ENCODE measurements around the gene PPP1R9A.

Gene PPP1R9A

DNA sequence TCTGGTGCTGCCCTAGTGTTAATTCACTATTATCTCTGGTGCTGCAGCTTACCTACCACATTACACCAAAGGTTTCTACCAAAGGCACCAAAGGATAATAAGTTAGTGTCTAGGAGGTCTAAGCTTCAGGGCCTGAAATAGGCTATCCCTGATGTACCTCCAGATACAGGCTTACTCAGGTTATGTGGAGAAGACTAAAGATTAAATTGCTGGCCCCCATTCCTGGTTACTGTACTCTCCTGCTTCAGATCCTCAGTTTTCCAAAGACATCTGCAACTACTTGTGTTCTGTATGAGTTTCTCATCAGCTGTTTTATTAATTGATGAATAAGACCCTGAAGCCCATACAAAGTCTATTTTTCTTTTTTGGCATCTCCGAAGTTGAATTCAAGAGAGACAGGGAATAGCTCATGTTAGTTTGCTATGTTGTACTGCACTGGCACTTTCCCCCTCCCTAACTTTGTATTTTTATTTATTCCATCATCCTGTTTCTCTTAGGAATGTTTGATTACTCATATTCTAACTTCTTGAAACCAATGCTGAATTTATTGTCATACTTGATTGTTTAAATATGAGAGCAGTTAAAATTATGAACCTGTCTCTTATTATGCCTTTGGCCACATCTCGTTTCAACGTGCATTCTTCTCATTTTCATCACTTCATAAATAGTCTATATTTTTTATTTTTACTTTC lies 331.0 kb downstream of the PPP1R9A start:
- no peak for DNase-seq (ENCODE audit: extremely low spot score)
- ChIA-PET CTCF (interaction anchor here (0.7 kb wide), 1 partner anchor 1349 kb away, joined by 3 read pairs; no protein-coding TSS in a partner anchor), POLR2A (no interaction called here)
- TF ChIP-seq ARNT (IDR thresholded peaks at IDR 0.05) (no peak), TARDBP (IDR thresholded peaks at IDR 0.05) (no peak), NFRKB (IDR thresholded peaks at IDR 0.05) (no peak), BHLHE40 (IDR thresholded peaks at IDR 0.05; ENCODE audit: borderline replicate concordance) (no peak), FOXM1 (IDR thresholded peaks at IDR 0.05; ENCODE audit: borderline replicate concordance) (no peak), SP1 (IDR thresholded peaks at IDR 0.05) (no peak), L3MBTL2 (conservative IDR thresholded peaks at IDR 0.05) (no peak), FOXK2 (IDR thresholded peaks at IDR 0.05) (no peak), FOXA1 (IDR thresholded peaks at IDR 0.05) (no peak), CTBP1 (IDR thresholded peaks at IDR 0.05; ENCODE audit: borderline replicate concordance) (no peak), ELF4 (IDR thresholded peaks at IDR 0.05) (no peak), LEF1 (IDR thresholded peaks at IDR 0.05; ENCODE audit: borderline replicate concordance) (no peak), SUZ12 (IDR thresholded peaks at IDR 0.05) (no peak), HDGF (IDR thresholded peaks at IDR 0.05; ENCODE audit: borderline replicate concordance) (no peak), ZNF384 (IDR thresholded peaks at IDR 0.05) (no peak)
- TF ChIP-seq, protein P1, sequence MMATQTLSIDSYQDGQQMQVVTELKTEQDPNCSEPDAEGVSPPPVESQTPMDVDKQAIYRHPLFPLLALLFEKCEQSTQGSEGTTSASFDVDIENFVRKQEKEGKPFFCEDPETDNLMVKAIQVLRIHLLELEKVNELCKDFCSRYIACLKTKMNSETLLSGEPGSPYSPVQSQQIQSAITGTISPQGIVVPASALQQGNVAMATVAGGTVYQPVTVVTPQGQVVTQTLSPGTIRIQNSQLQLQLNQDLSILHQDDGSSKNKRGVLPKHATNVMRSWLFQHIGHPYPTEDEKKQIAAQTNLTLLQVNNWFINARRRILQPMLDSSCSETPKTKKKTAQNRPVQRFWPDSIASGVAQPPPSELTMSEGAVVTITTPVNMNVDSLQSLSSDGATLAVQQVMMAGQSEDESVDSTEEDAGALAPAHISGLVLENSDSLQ (IDR thresholded peaks at IDR 0.05): no peak

DNA sequence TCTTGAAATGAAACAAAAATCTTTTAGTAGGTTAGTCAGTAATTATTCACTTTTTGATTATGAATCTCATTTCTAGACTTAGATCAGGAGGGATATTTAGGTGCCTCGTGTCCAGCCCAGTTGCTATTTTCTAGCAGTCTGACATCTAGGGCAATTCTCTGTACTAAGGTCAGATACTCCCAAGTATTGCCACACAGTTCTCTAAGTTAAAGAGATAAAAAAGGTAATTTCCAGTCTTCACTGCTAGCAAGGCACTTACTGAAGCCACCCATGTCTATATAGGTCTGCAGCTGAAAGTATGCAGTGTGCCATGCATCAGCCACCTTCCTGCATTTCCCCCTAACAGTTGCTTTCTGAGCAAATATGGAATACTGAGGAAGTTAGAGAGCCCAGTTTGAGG lies 333.5 kb downstream of the PPP1R9A start:
- TF ChIP-seq CTBP1 (IDR thresholded peaks at IDR 0.05; ENCODE audit: borderline replicate concordance) (no peak), SUZ12 (IDR thresholded peaks at IDR 0.05) (no peak), SP1 (IDR thresholded peaks at IDR 0.05) (no peak)
- DNase-seq (ENCODE audit: extremely low spot score): no peak
- CTCF ChIA-PET: no interaction called here
- POLR2A ChIA-PET: no interaction called here

DNA sequence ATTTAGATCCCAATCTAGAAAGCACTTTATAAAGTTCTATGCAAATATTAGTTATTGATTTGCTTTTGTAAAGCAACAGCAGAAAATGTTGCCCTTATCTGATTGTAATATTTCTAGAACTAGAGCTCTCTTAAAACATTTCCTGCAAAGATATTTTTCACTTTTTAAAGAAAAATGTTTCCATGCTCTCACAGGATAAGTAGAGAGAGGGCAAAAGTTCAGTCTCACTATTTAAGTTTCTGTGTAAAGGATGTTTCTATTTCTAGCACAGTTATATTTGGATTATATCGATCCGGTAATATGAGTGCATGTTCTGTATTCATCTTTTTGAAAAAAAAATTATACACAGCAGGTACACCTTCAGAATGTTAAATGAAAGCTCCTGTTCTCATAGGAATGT lies 334.9 kb downstream of the PPP1R9A start:
- ChIA-PET POLR2A (interaction anchor here (0.6 kb wide), 1 partner anchor 20 kb away, joined by 3 read pairs; no protein-coding TSS in a partner anchor), CTCF (interaction anchor here (0.7 kb wide), 1 partner anchor 110 kb away, joined by 3 read pairs; no protein-coding TSS in a partner anchor)

DNA sequence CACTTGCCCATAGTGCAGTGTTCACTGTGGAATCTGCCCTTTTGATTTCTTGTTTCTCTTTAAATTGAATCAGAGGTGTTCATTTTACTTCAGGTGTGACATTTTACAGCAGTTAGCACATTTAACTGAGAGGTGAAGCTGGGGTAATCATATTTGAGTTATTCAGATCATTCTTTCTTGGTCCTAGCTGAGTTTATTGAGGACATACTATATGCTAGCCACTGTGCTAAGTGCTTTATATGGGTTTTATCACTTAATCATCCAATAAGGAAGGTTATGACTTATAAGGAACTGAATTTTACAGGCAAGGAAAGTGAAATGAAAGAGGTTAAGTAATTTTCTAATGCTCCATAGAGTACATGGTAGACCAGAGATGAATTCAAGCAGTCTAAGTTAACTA lies 337.2 kb downstream of the PPP1R9A start:
- POLR2A ChIA-PET: no interaction called here
- CTCF ChIA-PET: no interaction called here
- DNase-seq (ENCODE audit: extremely low spot score): no peak
- TF ChIP-seq FOXM1 (IDR thresholded peaks at IDR 0.05; ENCODE audit: borderline replicate concordance) (no peak), HDGF (IDR thresholded peaks at IDR 0.05; ENCODE audit: borderline replicate concordance) (no peak), FOXK2 (IDR thresholded peaks at IDR 0.05) (no peak), LEF1 (IDR thresholded peaks at IDR 0.05; ENCODE audit: borderline replicate concordance) (no peak)

More for the DNA sequence above, 334.9 kb downstream of the PPP1R9A start:
- DNase-seq (ENCODE audit: extremely low spot score): no peak
- no peak for TF ChIP-seq FOXM1 (IDR thresholded peaks at IDR 0.05; ENCODE audit: borderline replicate concordance)
- TF ChIP-seq FOXK2 (IDR thresholded peaks at IDR 0.05): no peak
- TF ChIP-seq, protein P1 (IDR thresholded peaks at IDR 0.05): no peak
- TF ChIP-seq NFRKB (IDR thresholded peaks at IDR 0.05): no peak
- TF ChIP-seq L3MBTL2 (conservative IDR thresholded peaks at IDR 0.05): no peak
- TF ChIP-seq HDGF (IDR thresholded peaks at IDR 0.05; ENCODE audit: borderline replicate concordance): no peak
- no peak for TF ChIP-seq BHLHE40 (IDR thresholded peaks at IDR 0.05; ENCODE audit: borderline replicate concordance)
- TF ChIP-seq SUZ12 (IDR thresholded peaks at IDR 0.05): no peak
- no peak for TF ChIP-seq SP1 (IDR thresholded peaks at IDR 0.05)
- TF ChIP-seq TARDBP (IDR thresholded peaks at IDR 0.05): no peak
- TF ChIP-seq CTBP1 (IDR thresholded peaks at IDR 0.05; ENCODE audit: borderline replicate concordance): no peak
- TF ChIP-seq FOXA1 (IDR thresholded peaks at IDR 0.05): no peak
- TF ChIP-seq ARNT (IDR thresholded peaks at IDR 0.05): no peak
- no peak for TF ChIP-seq LEF1 (IDR thresholded peaks at IDR 0.05; ENCODE audit: borderline replicate concordance)
- no peak for TF ChIP-seq ELF4 (IDR thresholded peaks at IDR 0.05)
- TF ChIP-seq ZNF384 (IDR thresholded peaks at IDR 0.05): no peak

DNA sequence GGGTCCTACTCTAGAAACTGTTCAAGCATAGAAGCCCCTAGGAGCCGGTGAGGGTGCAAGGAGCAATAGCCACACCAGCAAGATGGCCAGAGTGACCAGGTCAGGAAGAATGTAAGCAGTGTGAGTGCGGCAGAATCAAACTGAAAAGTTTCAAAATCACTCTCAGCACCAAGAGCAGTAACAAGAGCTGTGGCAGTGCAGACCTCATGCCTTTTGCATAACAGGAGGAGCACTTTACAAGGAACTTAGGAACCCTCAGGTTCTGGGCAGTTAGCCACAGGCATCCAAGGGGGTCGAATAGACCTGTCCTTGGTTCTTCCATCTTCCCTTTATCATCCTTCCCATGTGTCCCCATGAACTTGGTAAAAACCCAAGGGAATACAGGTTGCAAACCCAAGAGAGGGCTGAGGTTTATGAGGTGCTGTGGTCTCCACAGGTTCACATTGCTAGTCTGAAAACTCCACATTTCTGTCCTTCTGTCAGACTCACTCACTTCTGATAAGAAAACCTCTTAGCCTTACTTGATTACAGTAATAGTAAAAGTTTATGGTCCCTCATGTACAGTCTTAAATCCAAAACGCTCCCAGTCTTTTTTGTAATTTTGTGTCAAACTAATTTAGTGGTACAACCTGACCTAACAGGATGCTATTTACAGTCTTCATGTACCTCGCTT lies 338.6 kb downstream of the PPP1R9A start:
- no peak for DNase-seq (ENCODE audit: extremely low spot score)
- CTCF ChIA-PET: no interaction called here
- TF ChIP-seq SP1 (IDR thresholded peaks at IDR 0.05) (no peak), FOXA1 (IDR thresholded peaks at IDR 0.05) (no peak), L3MBTL2 (conservative IDR thresholded peaks at IDR 0.05) (no peak), ELF4 (IDR thresholded peaks at IDR 0.05) (no peak), LEF1 (IDR thresholded peaks at IDR 0.05; ENCODE audit: borderline replicate concordance) (no peak), SUZ12 (IDR thresholded peaks at IDR 0.05) (no peak), CTBP1 (IDR thresholded peaks at IDR 0.05; ENCODE audit: borderline replicate concordance) (no peak), HDGF (IDR thresholded peaks at IDR 0.05; ENCODE audit: borderline replicate concordance) (no peak), FOXK2 (IDR thresholded peaks at IDR 0.05) (no peak), BHLHE40 (IDR thresholded peaks at IDR 0.05; ENCODE audit: borderline replicate concordance) (no peak), FOXM1 (IDR thresholded peaks at IDR 0.05; ENCODE audit: borderline replicate concordance) (no peak), NFRKB (IDR thresholded peaks at IDR 0.05) (no peak), ARNT (IDR thresholded peaks at IDR 0.05) (no peak), ZNF384 (IDR thresholded peaks at IDR 0.05) (no peak), TARDBP (IDR thresholded peaks at IDR 0.05) (no peak)
- TF ChIP-seq, protein P1 (IDR thresholded peaks at IDR 0.05): no peak
- POLR2A ChIA-PET: no interaction called here

Measured in HEK293T (cell line).